C4-2B (cell line): ENCODE data around the gene S1PR1.

Experiments
- H3K27ac ChIP-seq: fragments of 450-650 bp; 2 replicates; pipeline ENCODE4 v1.5.1; 2017
- CTCF ChIP-seq: fragments of 450-650 bp; conservative IDR thresholded peaks from 2 replicates; pipeline ENCODE4 v1.5.1; 2017; ENCODE audit warnings: mild to moderate bottlenecking
- ZFX ChIP-seq: fragments of 450-650 bp; IDR thresholded peaks from 2 replicates; pipeline ENCODE4 v1.6.1; 2017

S1PR1 gene

DNA sequence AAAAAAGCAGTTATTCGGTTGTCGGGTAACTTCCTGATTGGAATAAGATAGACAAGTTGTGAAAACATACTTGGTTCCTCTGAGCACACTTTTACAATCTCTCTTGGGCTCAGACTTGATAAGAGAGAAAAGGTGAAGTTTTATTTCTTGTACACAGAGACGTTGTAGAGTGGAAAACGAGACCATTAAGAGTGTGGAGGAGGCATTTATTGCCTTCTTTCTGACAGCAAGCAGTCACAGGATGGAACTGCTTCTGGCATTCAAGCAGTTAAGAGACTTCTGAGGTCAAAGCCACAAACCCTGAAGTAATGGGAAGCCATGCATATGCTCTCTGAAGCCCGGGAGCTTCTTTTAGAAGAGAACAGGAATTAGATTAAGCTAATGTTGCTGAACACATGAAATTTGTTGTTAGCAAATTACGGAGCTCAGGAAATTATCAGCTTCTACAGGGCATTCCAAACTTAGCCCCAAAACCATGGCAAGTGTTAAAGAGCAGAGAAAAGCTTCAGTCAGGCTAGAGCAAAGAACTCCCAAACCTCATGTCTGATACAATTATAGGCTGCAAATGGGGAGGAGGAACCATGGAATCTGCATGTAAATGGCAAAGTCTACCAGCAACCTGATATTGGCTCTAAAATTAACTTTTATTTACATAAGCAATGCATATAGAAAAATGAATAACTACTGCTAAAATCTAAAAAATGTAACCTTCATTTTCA, 26.0 kb downstream of the S1PR1 start:
- no peak overlapping the region for H3K27ac ChIP-seq
- TF ChIP-seq CTCF: no peak
- TF ChIP-seq ZFX: no peak

GRCh38 chr1:101264697-101265096, 27.9 kb downstream of the S1PR1 start:
- no peak overlapping the region for H3K27ac ChIP-seq
- TF ChIP-seq CTCF (no peak), ZFX (no peak)

DNA sequence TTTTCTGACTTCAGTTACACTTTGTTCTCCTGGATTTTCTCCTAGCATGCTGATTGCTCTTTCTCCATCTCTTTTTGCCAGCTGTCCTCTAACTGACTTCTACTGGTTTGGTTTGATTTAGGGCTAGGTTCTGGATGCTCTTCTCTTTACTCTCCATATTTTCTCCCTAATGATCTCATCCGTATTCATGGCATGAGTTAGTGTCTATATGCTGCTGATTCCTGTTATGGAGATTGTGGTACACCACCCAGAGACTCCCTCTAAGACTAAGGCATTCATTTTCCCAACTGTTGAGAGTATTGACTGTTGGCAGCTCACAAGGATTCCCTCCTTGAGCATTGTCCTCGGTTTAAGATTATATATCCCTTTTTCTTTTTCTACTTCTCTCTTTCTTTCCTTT, 28.9 kb downstream of the S1PR1 start:
- no peak overlapping the region for H3K27ac ChIP-seq
- TF ChIP-seq CTCF: no peak
- no peak for TF ChIP-seq ZFX

GRCh38 chr1:101267082-101267481, 30.3 kb downstream of the S1PR1 start:
- TF ChIP-seq CTCF (no peak), ZFX (no peak)

GRCh38 chr1:101268893-101269292, 32.1 kb downstream of the S1PR1 start:
- no peak for TF ChIP-seq CTCF
- no peak for TF ChIP-seq ZFX

More at GRCh38 chr1:101267082-101267481, 30.3 kb downstream of the S1PR1 start:
- H3K27ac ChIP-seq: no peak overlapping the region

DNA sequence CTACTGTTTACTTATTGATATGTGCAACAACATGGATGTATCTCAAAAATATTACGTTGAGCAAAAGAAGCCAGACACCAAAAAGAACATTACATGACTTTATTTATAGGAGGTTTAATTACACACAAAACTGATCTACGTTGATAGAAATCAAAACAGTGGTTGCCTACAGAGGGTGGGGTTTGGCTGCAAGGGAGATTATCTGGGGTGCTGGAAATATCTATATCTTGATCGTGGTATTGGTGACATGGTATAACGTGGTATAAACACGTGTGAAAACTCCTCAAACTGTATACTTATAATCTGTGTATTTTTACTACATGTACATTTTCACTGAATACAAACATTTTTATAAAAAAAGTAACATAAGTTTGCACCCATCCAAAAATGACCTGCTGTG, 38.9 kb downstream of the S1PR1 start:
- no peak for TF ChIP-seq CTCF
- no peak for TF ChIP-seq ZFX
- H3K27ac ChIP-seq: no peak overlapping the region

More at GRCh38 chr1:101268893-101269292, 32.1 kb downstream of the S1PR1 start:
- H3K27ac ChIP-seq: no peak overlapping the region

GRCh38 chr1:101276818-101277217, 40.0 kb downstream of the S1PR1 start:
- no peak for TF ChIP-seq ZFX
- TF ChIP-seq CTCF: no peak
- H3K27ac ChIP-seq: no peak overlapping the region
